GM23248 (cell line): ENCODE results near the gene SCO2. TPM values are rescaled to one million over a fixed set of nuclear protein-coding genes. Genes with fewer than 3 reads are reported as not detected.

Experiments used
- DNase-seq: peaks from one replicate; pipeline ENCODE4 v3.0.0-alpha.2; 2015
- H2AFZ ChIP-seq: fragments of 200-600 bp; sonication (generic); 2 replicates; pipeline ENCODE4 v1.6.1; 2016; ENCODE audit warnings: antibody characterized with exemption
- H3F3A ChIP-seq: fragments of 200-600 bp; sonication (generic); 2 replicates; pipeline ENCODE4 v1.6.1; 2016; ENCODE audit warnings: mild to moderate bottlenecking, antibody characterized with exemption, mixed run types; ENCODE audit not compliant: insufficient read depth
- H3K27ac ChIP-seq: fragments of 200-600 bp; sonication (generic); 2 replicates; pipeline ENCODE4 v1.5.1; 2016; ENCODE audit warnings: mild to moderate bottlenecking
- H3K27me3 ChIP-seq: fragments of 200-600 bp; sonication (generic); replicated peaks from 2 replicates; pipeline ENCODE4 v1.6.1; 2016; ENCODE audit warnings: mild to moderate bottlenecking; ENCODE audit not compliant: insufficient read depth
- H3K36me3 ChIP-seq: fragments of 200-600 bp; sonication (generic); 2 replicates; pipeline ENCODE4 v1.6.1; 2016; ENCODE audit warnings: low read depth, mild to moderate bottlenecking
- H3K4me1 ChIP-seq: fragments of 200-600 bp; sonication (generic); 2 replicates; pipeline ENCODE4 v1.6.1; 2016; ENCODE audit warnings: mild to moderate bottlenecking; ENCODE audit not compliant: insufficient read depth
- H3K4me2 ChIP-seq: fragments of 200-600 bp; sonication (generic); one replicate; pipeline ENCODE4 v1.6.1; 2016; ENCODE audit warnings: mild to moderate bottlenecking; ENCODE audit not compliant: unreplicated experiment
- H3K4me3 ChIP-seq: fragments of 200-600 bp; sonication (generic); 2 replicates; pipeline ENCODE4 v1.5.1; 2016; ENCODE audit warnings: mild to moderate bottlenecking
- H3K79me2 ChIP-seq: fragments of 200-600 bp; sonication (generic); 2 replicates; pipeline ENCODE4 v1.6.1; 2016; ENCODE audit warnings: mild to moderate bottlenecking; ENCODE audit not compliant: insufficient read depth
- H3K9ac ChIP-seq: fragments of 200-600 bp; sonication (generic); 2 replicates; pipeline ENCODE4 v1.6.1; 2016; ENCODE audit warnings: mild to moderate bottlenecking
- H3K9me2 ChIP-seq: fragments of 200-600 bp; sonication (generic); 2 replicates; pipeline ENCODE4 v1.6.1; 2016; ENCODE audit warnings: mixed run types, mild to moderate bottlenecking, moderate library complexity; ENCODE audit not compliant: insufficient read depth
- H3K9me3 ChIP-seq: fragments of 200-600 bp; sonication (generic); one replicate; pipeline ENCODE4 v1.6.1; 2017; ENCODE audit warnings: low read depth
- H4K20me1 ChIP-seq: fragments of 200-600 bp; sonication (generic); 2 replicates; pipeline ENCODE4 v1.6.0; 2016; ENCODE audit not compliant: insufficient read depth
- EZH2 ChIP-seq: fragments of 200-600 bp; sonication (generic); IDR thresholded peaks from 2 replicates; pipeline ENCODE4 v1.6.1; 2018; ENCODE audit warnings: antibody characterized with exemption, mild to moderate bottlenecking; ENCODE audit not compliant: insufficient read depth, poor library complexity, severe bottlenecking
- EZH2phosphoT487 ChIP-seq: fragments of 200-600 bp; sonication (generic); IDR thresholded peaks from 2 replicates; pipeline ENCODE4 v1.6.1; 2018; ENCODE audit warnings: antibody characterized with exemption, moderate library complexity, mild to moderate bottlenecking, low read depth; ENCODE audit not compliant: insufficient read depth
- WGBS, 2 experiments: methylation state at CpG; one replicate each; pipeline ENCODE4 v1.1.6; 2015 to 2017; ENCODE audit warnings: low lambda C conversion rate in 2 of 2, low coverage in 1 of 2; ENCODE audit errors: missing lambda C conversion rate in 2 of 2; 5-methylcytosine and 5-hydroxymethylcytosine counted together
- in situ Hi-C: fragments of 300-500 bp; cut with MboI; formaldehyde crosslinking; loops from 2 replicates; pipeline ENCODE4 v1.15.0; 2020
- polyA plus RNA-seq: library from polyadenylated mRNA; unstranded; fragments of >200 nt; fragmentation: Nextera tagmentation; extraction: Ambion mirVana; gene quantifications from 2 replicates; pipeline ENCODE4 v1.2.1, GENCODE V29; 2016
- total RNA-seq: library from RNA; depleted of rRNA; stranded (reverse); fragments of >200 nt; shearing (Covaris generic); gene quantifications from 2 replicates; pipeline ENCODE4 v1.2.3, GENCODE V29; 2014

The SCO2 gene
- total and polyA plus RNA-seq, 2 experiments from 2014 or later: 8.4 to 11.0 TPM

DNA sequence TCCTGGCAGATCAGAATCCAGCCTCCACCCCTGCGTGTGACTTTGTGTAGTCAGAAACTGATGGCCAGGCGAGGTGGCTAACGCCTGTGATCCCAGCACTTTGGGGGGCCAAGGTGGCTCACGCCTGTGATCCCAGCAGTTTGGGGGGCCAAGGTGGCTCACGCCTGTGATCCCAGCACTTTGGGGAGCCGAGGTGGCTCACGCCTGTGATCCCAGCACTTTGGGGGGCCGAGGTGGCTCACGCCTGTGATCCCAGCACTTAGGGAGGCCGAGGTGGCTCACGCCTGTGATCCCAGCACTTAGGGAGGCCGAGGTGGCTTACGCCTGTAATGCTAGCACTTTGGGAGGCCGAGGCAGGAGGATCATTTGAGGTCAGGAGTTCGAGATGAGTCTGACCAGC is 12.2 kb downstream of the SCO2 start:
- no peaks in the 10 kb centered on the region for H3K9me3 ChIP-seq
- H4K20me1 ChIP-seq: no peaks in the 10 kb centered on the region; the same call in 1 of the 2 replicates
- in situ Hi-C loops: no loop called here
- H3K9me2 ChIP-seq: no peaks in the 10 kb centered on the region
- H3K4me1 ChIP-seq: peaks cover 10% of the 10 kb centered on the region
- no peak overlapping the region for H3K27ac ChIP-seq
- H3K36me3 ChIP-seq: no peaks in the 10 kb centered on the region
- WGBS, 2 experiments: 89 to 94% methylated on average over 11 to 15 of the region's 15 CpGs
- H3K4me2 ChIP-seq: no peak overlapping the region
- peaks cover 84% of the 10 kb centered on the region for H3K79me2 ChIP-seq
- DNase-seq: no peak
- peaks cover 10% of the 10 kb centered on the region; the same call in 1 of the 2 replicates for H3F3A ChIP-seq
- no peak overlapping the region for H3K9ac ChIP-seq
- TF ChIP-seq EZH2phosphoT487: no peak
- TF ChIP-seq EZH2: no peak
- H3K4me3 ChIP-seq: no peak overlapping the region
- H2AFZ ChIP-seq: no peak overlapping the region
- no peaks in the 10 kb centered on the region for H3K27me3 ChIP-seq

DNA sequence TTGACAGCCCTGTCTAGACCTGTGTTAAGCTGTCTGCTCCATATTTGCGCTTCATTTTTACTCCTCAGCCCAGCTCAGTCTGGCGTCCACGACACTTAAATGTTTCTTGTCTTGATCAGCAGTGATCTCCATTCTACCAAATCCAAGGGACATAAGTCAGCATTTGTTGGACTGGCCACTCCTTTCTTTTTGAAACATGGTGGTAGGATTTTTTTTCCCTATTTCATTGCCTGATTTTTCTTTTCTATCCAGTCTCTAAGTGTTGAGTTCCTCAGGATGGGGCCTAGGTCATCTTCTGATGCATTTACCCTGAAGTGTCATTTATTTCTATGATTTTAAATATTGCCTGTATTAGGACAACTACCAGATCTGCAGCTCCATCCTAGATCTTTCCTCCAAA is 16.5 kb downstream of the SCO2 start:
- Histone ChIP-seq H3K36me3 (no peaks in the 10 kb centered on the region), H3K9me3 (no peaks in the 10 kb centered on the region), H3K27me3 (no peaks in the 10 kb centered on the region), H3K27ac (peak overlapping the region; percentile 78), H3K4me1 (peaks cover 10% of the 10 kb centered on the region), H3K4me2 (peak overlapping the region; percentile 100), H3K9me2 (no peaks in the 10 kb centered on the region), H2AFZ (peak overlapping the region; percentile 75), H3K4me3 (peak overlapping the region; percentile 87), H3K9ac (peak overlapping the region; percentile 84), H3F3A (peaks cover 10% of the 10 kb centered on the region; the same call in 1 of the 2 replicates), H3K79me2 (peaks cover 87% of the 10 kb centered on the region), H4K20me1 (no peaks in the 10 kb centered on the region; the same call in 1 of the 2 replicates)
- no peak for DNase-seq
- in situ Hi-C loops: no loop called here
- 0 to 8% methylated on average over 3 of the region's 3 CpGs for WGBS, 2 experiments
- no peak for TF ChIP-seq EZH2
- no peak for TF ChIP-seq EZH2phosphoT487

DNA sequence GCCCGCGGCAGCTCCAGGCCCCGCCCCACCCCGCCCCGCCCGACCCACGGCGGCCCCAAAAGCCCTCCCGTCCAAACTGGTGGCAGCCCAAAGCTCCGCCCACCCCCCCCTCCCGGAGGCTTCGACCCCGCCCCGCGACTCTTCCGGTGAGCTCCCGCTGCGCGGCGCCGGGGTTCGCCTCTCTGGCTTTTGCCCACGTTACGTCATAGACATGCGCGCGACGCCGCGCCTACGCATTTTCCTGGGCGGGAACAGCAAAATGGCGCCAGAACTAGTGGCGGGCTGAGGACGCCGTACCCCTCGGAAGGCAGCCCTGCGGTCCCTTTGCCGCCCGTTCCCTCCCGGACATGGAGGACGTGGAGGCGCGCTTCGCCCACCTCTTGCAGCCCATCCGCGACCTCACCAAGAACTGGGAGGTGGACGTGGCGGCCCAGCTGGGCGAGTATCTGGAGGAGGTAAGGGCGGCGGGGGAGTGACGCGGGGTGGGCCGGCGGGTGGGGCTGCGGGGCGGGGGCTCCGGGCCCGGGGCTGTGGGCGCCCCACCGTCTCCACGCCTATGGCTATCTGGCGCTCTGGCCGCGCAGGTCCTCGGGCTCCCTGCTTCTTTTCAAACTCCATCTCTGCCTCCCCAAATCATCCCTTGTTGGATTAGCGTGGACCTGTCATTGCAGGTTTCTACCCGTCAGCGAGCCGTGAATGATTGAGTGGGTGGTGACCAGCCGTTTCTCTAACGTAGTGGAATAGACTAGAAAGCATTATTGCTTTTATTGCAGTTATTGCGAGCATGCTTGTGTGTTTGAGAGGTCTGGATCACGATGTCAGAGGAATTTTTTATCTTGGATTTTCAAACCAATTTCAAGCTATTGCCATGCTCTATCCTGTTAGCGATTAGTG is 17.2 kb downstream of the SCO2 start, which contains the start of gene NCAPH2:
TSS of gene NCAPH2 (plus strand) at position 234 of the 894 bp plus-strand sequence. CDS start at position 348, 114 bp downstream.
- Histone ChIP-seq H3K27me3 (no peaks in the 10 kb centered on the region), H4K20me1 (no peaks in the 10 kb centered on the region; the same call in 1 of the 2 replicates), H3K4me3 (peak within 1 kb of the TSS; percentile 94), H3K27ac (peak within 1 kb of the TSS; percentile 78), H3K9me2 (no peaks in the 10 kb centered on the region), H3K9me3 (no peaks in the 10 kb centered on the region), H3K79me2 (peaks cover 80% of the 10 kb centered on the region), H3K4me2 (peak within 1 kb of the TSS; percentile 100), H3F3A (peaks cover 10% of the 10 kb centered on the region; the same call in 1 of the 2 replicates), H2AFZ (peak within 1 kb of the TSS; percentile 75), H3K4me1 (peaks cover 10% of the 10 kb centered on the region), H3K9ac (peak within 1 kb of the TSS; percentile 97), H3K36me3 (no peaks in the 10 kb centered on the region)
- TF ChIP-seq EZH2 (no peak), EZH2phosphoT487 (no peak)
- DNase-seq: peak; percentile 99
- WGBS, 2 experiments: 1% methylated on average over 45 to 63 of the region's 76 CpGs
- in situ Hi-C loops: no loop called here

DNA sequence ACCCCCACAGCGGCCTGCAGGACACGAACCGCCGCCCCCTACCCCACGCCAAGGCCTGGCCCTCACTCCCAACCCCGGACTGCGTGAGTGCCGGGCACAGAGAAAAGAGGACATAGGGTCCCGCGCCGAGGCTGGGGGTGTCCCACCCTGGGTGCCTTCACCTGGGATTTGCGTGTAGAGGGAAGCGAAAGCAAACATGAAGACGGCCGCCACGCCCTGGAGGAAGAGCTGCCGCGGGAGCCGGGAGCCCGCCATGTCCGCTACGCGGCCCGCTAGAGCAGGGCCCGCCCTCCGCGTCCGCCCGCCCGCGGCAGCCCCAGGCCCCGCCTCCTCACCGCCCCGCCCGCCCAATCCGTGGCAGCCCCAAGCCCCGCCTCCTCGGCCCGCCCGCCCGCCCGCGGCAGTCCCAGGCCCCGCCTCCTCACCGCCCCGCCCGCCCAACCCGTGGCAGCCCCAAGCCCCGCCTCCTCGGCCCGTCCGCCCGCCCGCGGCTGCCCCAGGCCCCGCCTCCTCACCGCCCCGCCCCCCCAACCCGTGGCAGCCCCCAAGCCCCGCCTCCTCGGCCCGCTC is 17.9 kb downstream of the SCO2 start, which contains the start of gene LMF2:
TSS of gene LMF2 (minus strand) at position 282 of the 570 bp plus-strand sequence. CDS start at position 255, 27 bp downstream.
- Histone ChIP-seq H3K9me2 (no peaks in the 10 kb centered on the region), H3K4me3 (peak within 1 kb of the TSS; percentile 94), H3K36me3 (no peaks in the 10 kb centered on the region), H3K9me3 (no peaks in the 10 kb centered on the region), H3K27me3 (no peaks in the 10 kb centered on the region), H2AFZ (peak within 1 kb of the TSS; percentile 75), H4K20me1 (no peaks in the 10 kb centered on the region; the same call in 1 of the 2 replicates), H3K79me2 (peaks cover 73% of the 10 kb centered on the region), H3K4me1 (peaks cover 10% of the 10 kb centered on the region), H3K9ac (peak within 1 kb of the TSS; percentile 97), H3K27ac (peak within 1 kb of the TSS; percentile 78), H3K4me2 (peak within 1 kb of the TSS; percentile 100), H3F3A (peaks cover 10% of the 10 kb centered on the region; the same call in 1 of the 2 replicates)
- WGBS, 2 experiments: 1 to 2% methylated on average over 16 to 57 of the region's 62 CpGs
- in situ Hi-C loops: no loop called here
- no peak for TF ChIP-seq EZH2phosphoT487
- no peak for TF ChIP-seq EZH2
- peak; percentile 94 for DNase-seq
